GM19455 (cell line): ENCODE data around the gene PDE8B.

ENCODE experiments used
- ATAC-seq: cut with Tn5 transposase; IDR thresholded peaks from one replicate; pipeline ENCODE4 v1.9.1; 2021; ENCODE audit not compliant: unreplicated experiment

Gene PDE8B

GRCh38 chr5:77318060-77318459 is 107.6 kb downstream of the PDE8B start:
- no peak for ATAC-seq

GRCh38 chr5:77319117-77319804 is 108.8 kb downstream of the PDE8B start:
- no peak for ATAC-seq

GRCh38 chr5:77321793-77322394 is 111.4 kb downstream of the PDE8B start:
- no peak for ATAC-seq

DNA sequence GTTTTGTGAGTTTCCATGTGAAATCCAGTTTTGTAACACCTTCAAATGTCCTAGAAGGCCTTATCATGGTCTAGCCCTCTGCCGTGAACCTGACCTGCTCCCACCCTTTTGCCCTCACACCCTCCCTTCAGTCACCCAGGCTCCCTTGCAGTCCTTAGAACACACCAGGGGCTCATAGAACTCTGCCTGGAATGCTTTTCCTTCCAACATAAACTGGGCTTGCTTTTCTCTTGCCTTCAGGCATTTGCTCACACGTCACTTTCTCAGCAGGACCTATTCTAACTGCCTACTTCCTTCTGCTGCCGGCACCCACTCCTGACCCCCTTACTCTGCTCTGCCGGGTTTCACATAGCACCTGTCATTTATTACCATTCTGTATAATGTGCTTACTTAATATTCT is 111.9 kb downstream of the PDE8B start:
- ATAC-seq = no peak

- ATAC-seq = no peak
These were observed 115.6 kb downstream of the PDE8B start for GRCh38 chr5:77325921-77326541.

GRCh38 chr5:77326986-77327734 is 116.7 kb downstream of the PDE8B start:
- ATAC-seq = no peak

GRCh38 chr5:77328930-77329647 is 118.6 kb downstream of the PDE8B start:
- no peak for ATAC-seq

DNA sequence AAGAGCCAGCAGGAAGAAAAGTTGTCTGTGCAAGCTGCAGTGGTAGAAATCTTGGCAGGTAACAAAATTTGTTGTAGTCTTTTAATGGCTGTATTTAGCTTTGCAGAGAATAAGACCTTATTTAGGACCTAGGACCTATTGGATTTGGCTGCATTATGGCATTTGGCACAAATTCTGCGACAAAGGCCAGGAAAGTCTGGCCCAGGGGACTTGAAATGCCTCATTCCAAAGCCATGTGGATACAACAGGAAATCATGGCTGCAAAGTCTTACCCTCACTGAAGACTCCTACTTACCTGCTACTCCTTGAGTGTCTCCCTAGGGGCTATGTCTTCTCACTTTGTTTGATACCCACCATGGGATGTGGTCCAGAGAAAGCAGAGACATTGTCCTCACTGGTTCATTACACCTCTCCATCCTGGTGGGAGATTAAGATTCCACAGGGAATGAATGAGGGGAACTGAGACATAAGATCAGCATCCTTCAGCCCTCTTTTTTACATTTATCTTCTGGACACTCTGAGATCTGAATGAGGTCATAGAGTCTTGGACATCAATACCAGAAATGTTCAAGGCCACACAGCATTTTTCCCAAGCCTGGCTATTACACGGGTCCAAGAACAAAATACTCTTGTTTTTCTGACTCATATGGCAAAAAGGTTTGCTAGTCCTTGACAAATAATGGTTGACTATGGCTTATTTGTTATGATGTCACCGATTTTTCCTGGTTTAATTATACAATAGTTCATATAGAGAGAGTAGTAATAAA is 119.4 kb downstream of the PDE8B start:
- ATAC-seq = no peak

- ATAC-seq = no peak
These were observed 122.6 kb downstream of the PDE8B start for GRCh38 chr5:77333036-77333435.

DNA sequence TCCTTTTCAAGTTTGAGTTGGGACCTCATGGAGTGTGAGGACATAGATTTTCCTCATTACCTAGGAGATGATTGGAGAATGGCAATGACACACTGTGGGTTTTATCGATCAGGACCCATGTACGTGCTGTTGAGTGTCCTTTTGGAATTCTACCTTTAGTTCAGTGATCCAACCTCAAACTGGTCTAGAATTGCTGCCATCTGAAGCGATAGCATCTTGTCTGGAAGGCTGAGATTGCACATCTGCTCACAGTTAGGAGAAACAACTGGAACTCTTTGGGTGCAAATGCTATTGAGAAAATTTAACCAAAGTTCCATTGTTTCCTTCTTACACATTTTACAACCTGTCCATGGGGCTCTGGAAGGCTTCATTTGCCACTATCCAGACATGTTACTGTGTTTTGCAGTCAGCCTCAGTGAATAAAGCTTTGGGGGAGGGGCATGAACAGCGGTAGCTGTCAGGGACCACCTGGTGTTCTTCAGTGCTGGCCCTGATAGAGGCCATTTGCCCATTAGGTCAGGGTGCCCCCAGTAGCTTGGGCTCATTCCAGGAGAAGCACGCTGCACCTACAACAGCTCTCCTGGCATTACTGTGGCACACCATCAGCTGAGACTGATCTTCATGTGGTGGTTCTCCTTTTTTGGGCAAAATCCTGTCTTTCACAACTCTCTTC is 123.1 kb downstream of the PDE8B start:
- ATAC-seq = no peak

GRCh38 chr5:77337246-77337645 is 126.8 kb downstream of the PDE8B start:
- no peak for ATAC-seq

DNA sequence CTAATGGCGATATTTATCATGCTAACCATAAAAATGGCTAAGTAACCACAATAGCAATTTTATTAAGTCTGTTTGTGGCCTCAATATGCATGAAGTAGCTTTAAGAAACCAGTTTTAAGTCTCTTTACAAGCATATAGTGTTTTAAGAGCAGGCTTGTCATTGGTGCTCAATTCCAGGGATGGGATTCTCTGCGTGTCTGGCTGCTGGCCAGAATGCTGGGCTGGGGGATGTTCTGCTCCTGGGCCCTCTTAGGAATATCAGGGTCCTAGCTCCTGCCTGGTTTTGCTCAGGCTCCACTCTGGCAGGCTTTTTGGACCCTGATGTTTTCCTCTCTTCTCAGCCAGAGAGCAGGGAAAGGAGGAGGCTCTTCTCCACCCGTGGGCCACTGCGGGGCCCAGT is 127.2 kb downstream of the PDE8B start:
- ATAC-seq = no peak

GRCh38 chr5:77339337-77339890 is 128.9 kb downstream of the PDE8B start:
- no peak for ATAC-seq

GRCh38 chr5:77343165-77343564 is 132.7 kb downstream of the PDE8B start:
- no peak for ATAC-seq

- ATAC-seq = no peak
These were observed 137.1 kb downstream of the PDE8B start for GRCh38 chr5:77347435-77348098.

- no peak for ATAC-seq
These were observed 142.8 kb downstream of the PDE8B start for GRCh38 chr5:77353251-77353650.

- ATAC-seq = no peak
These were observed 144.0 kb downstream of the PDE8B start for GRCh38 chr5:77354454-77354853.

DNA sequence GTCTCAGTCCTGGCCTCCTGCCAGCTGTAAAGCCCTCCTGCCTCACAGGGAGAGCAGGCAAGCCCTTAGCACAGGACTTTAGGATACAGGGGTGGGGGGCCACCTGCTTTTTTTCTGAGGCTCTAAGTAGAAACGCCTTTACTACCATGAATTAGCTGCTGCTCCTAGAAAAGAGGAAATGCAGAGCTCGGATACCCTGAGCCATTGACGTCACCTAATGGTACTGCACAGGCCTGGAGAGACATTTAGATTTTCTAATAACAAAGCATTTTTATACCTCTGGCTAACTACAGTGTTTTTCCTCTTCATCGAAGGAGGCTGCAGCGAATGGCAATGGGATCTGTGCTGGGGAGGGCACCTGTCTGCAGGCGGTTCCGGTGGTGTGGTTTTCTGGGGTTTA is 144.6 kb downstream of the PDE8B start:
- ATAC-seq = no peak

GRCh38 chr5:77355751-77356150 is 145.3 kb downstream of the PDE8B start:
- no peak for ATAC-seq
